Tibial nerve (tissue), 4 donors: ENCODE measurements around the gene CFAP53. TPM values are rescaled to one million over a fixed set of nuclear protein-coding genes. Genes with fewer than 3 reads are reported as not detected.
"Not testable (repeated sequence)": the region's sequence is repeated elsewhere in the genome, so short reads cannot be mapped to it uniquely, and the experiment has no call there.

Experiments used
- DNase-seq, 2 donors: peaks; one replicate each; pipeline ENCODE4 v3.0.0-alpha.2; 2019; ENCODE audit warnings: low spot score in 2 of 2
- H3K27ac ChIP-seq, 4 donors: fragments of 200-600 bp; sonication (generic) in 3 of 4; one replicate each; pipeline ENCODE4 v1.5.1; 2017 to 2019; ENCODE audit warnings: mild to moderate bottlenecking in 1 of 4
- H3K27me3 ChIP-seq, 2 donors: fragments of 200-600 bp; sonication (generic) in 1 of 2; one replicate each; pipeline versions ENCODE4 v1.5.1 to v1.6.0; 2017 to 2019
- H3K36me3 ChIP-seq, 3 donors: fragments of 200-600 bp; sonication (generic); one replicate each; pipeline ENCODE4 v1.5.1; 2018 to 2019
- H3K4me1 ChIP-seq, 4 donors: fragments of 200-600 bp; sonication (generic) in 3 of 4; one replicate each; pipeline ENCODE4 v1.5.1; 2017 to 2019
- H3K4me3 ChIP-seq, 4 donors: fragments of 200-600 bp; sonication (generic) in 3 of 4; one replicate each; pipeline ENCODE4 v1.5.1; 2017 to 2019; ENCODE audit warnings: mild to moderate bottlenecking in 1 of 4, moderate library complexity in 1 of 4
- H3K9me3 ChIP-seq, 4 donors: fragments of 200-600 bp; sonication (generic) in 3 of 4; one replicate each; pipeline ENCODE4 v1.5.1; 2017 to 2019
- EP300 ChIP-seq, 2 donors: sonication (generic); formaldehyde crosslinking; IDR thresholded peaks; one replicate each; pipeline ENCODE4 v1.6.1; 2017; ENCODE audit warnings: antibody characterized with exemption in 2 of 2, mild to moderate bottlenecking in 1 of 2
- POLR2A ChIP-seq, 2 donors: fragments of 450-650 bp; IDR thresholded peaks; one replicate each; pipeline ENCODE4 v1.6.1; 2017; ENCODE audit warnings: antibody characterized with exemption in 2 of 2, mild to moderate bottlenecking in 2 of 2, moderate library complexity in 2 of 2
- WGBS, 2 donors: methylation state at CpG; one replicate each; pipeline ENCODE4 v1.1.5; 2018; 5-methylcytosine and 5-hydroxymethylcytosine counted together
- total RNA-seq, 4 donors: library from RNA; depleted of rRNA; stranded (reverse); fragments of >200 nt; gene quantifications; one replicate each; pipeline ENCODE4 v1.1.0, GENCODE V29; 2016
- TF ChIP-seq, protein P1 (sequence below), 5 experiments: fragments of 200-600 bp in 3 of 5; fragments of 450-650 bp in 2 of 5; sonication (generic) in 3 of 5; IDR thresholded peaks; one replicate each; pipeline ENCODE4 v1.5.1; 2016 to 2019; ENCODE audit warnings: antibody characterized with exemption in 5 of 5, mild to moderate bottlenecking in 3 of 5, moderate library complexity in 2 of 5

The CFAP53 gene
- total RNA-seq, 4 donors from 2014 or later = 1.5 to 1.7 (median 1.6) TPM

DNA sequence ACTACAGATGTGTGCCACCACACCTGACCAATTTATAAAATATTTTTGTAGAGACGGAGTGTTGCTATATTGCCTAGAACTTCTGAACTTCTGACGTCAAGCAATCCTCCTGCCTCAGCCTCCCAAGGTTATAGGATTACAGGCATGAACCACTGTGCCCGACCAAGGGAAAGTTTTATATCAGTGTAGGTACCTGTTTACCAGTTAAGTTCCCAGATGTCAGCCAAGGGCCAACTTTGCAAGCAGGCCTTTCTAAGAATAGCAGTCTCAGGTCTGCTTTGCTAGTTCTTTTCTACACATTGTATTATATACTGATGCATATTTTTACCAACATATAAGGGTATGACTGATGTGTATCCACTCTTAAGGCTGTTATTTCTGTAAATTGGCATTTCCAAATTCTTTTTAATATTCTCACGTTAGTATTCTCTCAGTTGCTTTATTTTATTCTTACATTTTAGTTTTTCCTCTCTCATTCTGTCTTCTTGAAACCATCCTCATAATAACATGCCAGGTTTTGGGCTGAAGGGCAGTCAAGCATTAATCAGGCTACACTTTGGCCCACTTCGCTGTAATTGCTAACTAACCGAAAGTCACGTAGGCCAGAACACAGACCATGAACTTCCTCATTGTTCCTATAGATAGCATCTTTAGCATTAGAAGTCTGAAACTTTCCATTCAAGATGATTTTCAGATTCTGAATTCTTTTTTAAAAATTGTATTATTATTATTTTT is 46.2 kb upstream of the CFAP53 start:
- Histone ChIP-seq H3K36me3 (no peaks in the 10 kb centered on the region), H3K9me3 (no peaks in the 10 kb centered on the region), H3K4me1 (peaks cover 0 to 11% (median 3%) of the 10 kb centered on the region in 4 donors), H3K4me3 (no peak overlapping the region), H3K27ac (no peak overlapping the region), H3K27me3 (no peaks in the 10 kb centered on the region)
- no peak for TF ChIP-seq EP300 (IDR thresholded peaks at IDR 0.05)
- TF ChIP-seq POLR2A (IDR thresholded peaks at IDR 0.05) = no peak
- TF ChIP-seq, protein P1, sequence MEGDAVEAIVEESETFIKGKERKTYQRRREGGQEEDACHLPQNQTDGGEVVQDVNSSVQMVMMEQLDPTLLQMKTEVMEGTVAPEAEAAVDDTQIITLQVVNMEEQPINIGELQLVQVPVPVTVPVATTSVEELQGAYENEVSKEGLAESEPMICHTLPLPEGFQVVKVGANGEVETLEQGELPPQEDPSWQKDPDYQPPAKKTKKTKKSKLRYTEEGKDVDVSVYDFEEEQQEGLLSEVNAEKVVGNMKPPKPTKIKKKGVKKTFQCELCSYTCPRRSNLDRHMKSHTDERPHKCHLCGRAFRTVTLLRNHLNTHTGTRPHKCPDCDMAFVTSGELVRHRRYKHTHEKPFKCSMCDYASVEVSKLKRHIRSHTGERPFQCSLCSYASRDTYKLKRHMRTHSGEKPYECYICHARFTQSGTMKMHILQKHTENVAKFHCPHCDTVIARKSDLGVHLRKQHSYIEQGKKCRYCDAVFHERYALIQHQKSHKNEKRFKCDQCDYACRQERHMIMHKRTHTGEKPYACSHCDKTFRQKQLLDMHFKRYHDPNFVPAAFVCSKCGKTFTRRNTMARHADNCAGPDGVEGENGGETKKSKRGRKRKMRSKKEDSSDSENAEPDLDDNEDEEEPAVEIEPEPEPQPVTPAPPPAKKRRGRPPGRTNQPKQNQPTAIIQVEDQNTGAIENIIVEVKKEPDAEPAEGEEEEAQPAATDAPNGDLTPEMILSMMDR (IDR thresholded peaks at IDR 0.05) = no peak
- no peak for DNase-seq
- 85 to 88% methylated on average over 7 of the region's 7 CpGs for WGBS, 2 donors

DNA sequence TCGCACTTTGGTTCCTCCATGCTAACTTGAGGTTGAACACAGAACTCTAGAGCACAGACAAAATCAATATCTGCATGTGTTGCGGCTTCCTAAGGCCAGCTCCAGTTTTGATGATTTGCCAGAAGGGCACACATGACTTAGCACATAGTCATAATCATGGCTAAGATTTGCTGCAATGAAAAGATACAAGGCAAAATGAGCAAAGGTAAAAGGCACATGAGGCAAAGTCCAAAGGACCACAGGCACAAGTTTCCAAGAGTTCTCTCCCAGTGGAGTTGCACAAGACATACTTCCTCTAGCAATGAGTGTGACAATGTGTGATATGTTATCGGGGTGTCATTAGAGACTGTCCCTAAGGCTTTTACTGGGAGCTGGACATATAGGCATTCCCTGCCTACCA is 45.4 kb upstream of the CFAP53 start:
- Histone ChIP-seq H3K27me3 (no peaks in the 10 kb centered on the region), H3K9me3 (no peaks in the 10 kb centered on the region), H3K4me3 (no peak overlapping the region), H3K4me1 (peaks cover 0 to 18% (median 3%) of the 10 kb centered on the region in 4 donors), H3K36me3 (no peaks in the 10 kb centered on the region), H3K27ac (no peak overlapping the region)
- WGBS, 2 donors = 84 to 87% methylated on average over 3 of the region's 3 CpGs
- DNase-seq = no peak
- TF ChIP-seq EP300 (IDR thresholded peaks at IDR 0.05) = no peak
- no peak for TF ChIP-seq POLR2A (IDR thresholded peaks at IDR 0.05)
- TF ChIP-seq, protein P1 (IDR thresholded peaks at IDR 0.05) = no peak

DNA sequence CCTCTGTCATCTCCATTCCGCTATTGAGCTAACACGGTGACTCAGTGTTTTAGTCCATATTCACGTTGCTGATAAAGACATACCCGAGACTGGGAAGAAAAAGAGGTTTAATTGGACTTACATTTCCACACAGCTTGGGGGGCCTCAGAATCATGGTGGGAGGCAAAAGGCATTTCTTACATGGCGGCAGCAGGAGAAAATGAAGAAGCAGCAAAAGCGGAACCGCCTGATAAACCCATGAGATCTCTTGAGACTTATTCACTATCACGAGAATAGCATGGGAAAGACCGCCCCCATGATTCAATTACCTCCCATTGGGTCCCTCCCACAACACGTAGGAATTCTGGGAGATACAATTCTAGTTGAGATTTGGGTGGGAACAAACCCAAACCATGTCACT is 43.8 kb upstream of the CFAP53 start:
- 82 to 84% methylated on average over 10 of the region's 10 CpGs for WGBS, 2 donors
- TF ChIP-seq POLR2A (IDR thresholded peaks at IDR 0.05) (no peak), EP300 (IDR thresholded peaks at IDR 0.05) (no peak)
- TF ChIP-seq, protein P1 (IDR thresholded peaks at IDR 0.05) = no peak

DNA sequence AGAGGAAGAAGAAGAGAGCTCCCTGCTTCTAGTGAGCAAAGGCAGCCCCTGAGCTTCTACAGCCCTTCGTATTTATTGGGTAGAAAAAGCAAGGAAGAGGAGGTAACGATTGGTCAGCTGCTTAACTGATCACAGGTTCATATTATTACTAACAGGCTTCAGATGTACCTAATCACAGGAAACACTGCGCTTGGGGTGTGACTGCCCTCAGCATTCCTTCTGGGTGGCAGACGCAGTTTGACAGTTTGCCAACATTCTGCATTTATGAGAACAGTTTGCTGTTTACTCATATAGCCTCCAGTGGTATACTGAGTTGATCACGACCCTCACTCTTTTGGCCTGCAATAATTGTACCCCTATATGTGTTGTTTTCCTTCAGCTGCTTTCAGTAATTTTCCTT is 42.6 kb upstream of the CFAP53 start:
- WGBS, 2 donors = 64 to 65% methylated on average over 5 of the region's 5 CpGs

More for the DNA sequence above, 43.8 kb upstream of the CFAP53 start:
- no peak overlapping the region for H3K27ac ChIP-seq
- peaks cover 0 to 18% (median 3%) of the 10 kb centered on the region in 4 donors for H3K4me1 ChIP-seq
- no peak overlapping the region for H3K4me3 ChIP-seq
- H3K27me3 ChIP-seq = no peaks in the 10 kb centered on the region
- no peak for DNase-seq
- no peaks in the 10 kb centered on the region for H3K9me3 ChIP-seq
- no peaks in the 10 kb centered on the region for H3K36me3 ChIP-seq

DNA sequence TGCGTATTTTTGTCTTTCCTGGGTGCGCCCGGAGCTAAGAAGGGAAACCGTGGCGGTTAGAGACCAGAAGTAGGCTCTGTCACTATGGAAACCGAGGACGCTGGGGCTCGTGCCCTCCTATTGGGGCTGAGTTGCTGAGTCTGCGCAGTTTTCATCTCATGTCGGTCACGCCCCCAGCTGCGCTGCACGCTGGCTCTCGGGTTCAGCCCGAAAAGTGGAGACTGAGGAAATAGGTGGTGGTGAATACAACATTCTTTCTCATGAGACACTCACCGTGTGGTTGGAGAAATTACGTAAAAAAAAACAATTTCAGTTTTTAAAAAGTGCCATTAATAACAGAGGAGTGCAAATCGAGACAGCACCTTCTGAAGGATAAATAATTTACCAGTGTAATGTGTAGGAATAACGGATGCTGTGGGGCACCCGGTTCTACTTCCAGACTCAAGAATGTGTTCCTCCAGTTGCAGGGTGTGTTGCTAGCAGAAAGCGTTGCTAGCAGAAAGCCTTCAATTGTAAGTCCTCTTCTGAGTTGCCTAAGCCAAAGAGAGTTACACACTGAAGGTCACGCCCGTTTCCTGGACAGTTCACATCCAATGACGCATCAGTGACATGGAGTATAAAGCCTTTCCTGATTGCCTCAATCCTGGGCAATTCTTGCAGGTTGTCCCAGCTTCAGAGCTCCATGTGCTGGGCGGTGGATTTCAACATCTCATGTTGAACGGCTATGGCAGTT is 41.6 kb upstream of the CFAP53 start:
- 3 to 8% methylated on average over 26 of the region's 26 CpGs for WGBS, 2 donors
- TF ChIP-seq EP300 (IDR thresholded peaks at IDR 0.05) = peak in 1 of 2 donors; percentile 73
- TF ChIP-seq, protein P1 (IDR thresholded peaks at IDR 0.05) = no peak
- Histone ChIP-seq H3K27ac (peak overlapping the region in 1 of 4 donors; percentile 62), H3K9me3 (no peaks in the 10 kb centered on the region), H3K36me3 (no peaks in the 10 kb centered on the region), H3K4me1 (peaks cover 0 to 18% (median 3%) of the 10 kb centered on the region in 4 donors), H3K4me3 (peak overlapping the region; percentile 24 to 70 (median 49)), H3K27me3 (peaks cover 0 to 11% of the 10 kb centered on the region in 2 donors)
- peak; percentile 67 to 83 for DNase-seq

More for the DNA sequence above, 42.6 kb upstream of the CFAP53 start:
- H3K36me3 ChIP-seq, H3K27me3 ChIP-seq, H3K4me3 ChIP-seq, H3K27ac ChIP-seq, DNase-seq, H3K9me3 ChIP-seq: not testable (repeated sequence)
- H3K4me1 ChIP-seq = peaks cover 0 to 18% (median 3%) of the 10 kb centered on the region in 4 donors
